HG02588 (cell line): Measurements from ENCODE around the gene ZBTB44.
"Not testable (repeated sequence)": the region's sequence is repeated elsewhere in the genome, so short reads cannot be mapped to it uniquely, and the experiment has no call there.

Experiments
- ATAC-seq: cut with Tn5 transposase; IDR thresholded peaks from one replicate; pipeline ENCODE4 v1.9.1; 2021; ENCODE audit warnings: mild to moderate bottlenecking, moderate library complexity; ENCODE audit not compliant: unreplicated experiment

ZBTB44 gene

GRCh38 chr11:130251763-130252162 lies 63.0 kb downstream of the ZBTB44 start:
- ATAC-seq: not testable (repeated sequence)

- not testable (repeated sequence) for ATAC-seq
These were observed 64.8 kb downstream of the ZBTB44 start for GRCh38 chr11:130249929-130250328.

GRCh38 chr11:130249371-130249770 lies 65.3 kb downstream of the ZBTB44 start:
- ATAC-seq: no peak

- ATAC-seq: no peak
These were observed 67.4 kb downstream of the ZBTB44 start for GRCh38 chr11:130247319-130247718.

- no peak for ATAC-seq
These were observed 68.0 kb downstream of the ZBTB44 start for GRCh38 chr11:130246738-130247137.

GRCh38 chr11:130246270-130246669 lies 68.4 kb downstream of the ZBTB44 start:
- no peak for ATAC-seq

- ATAC-seq: not testable (repeated sequence)
These were observed 69.3 kb downstream of the ZBTB44 start for GRCh38 chr11:130245375-130245774.

- ATAC-seq: no peak
These were observed 69.9 kb downstream of the ZBTB44 start for GRCh38 chr11:130244848-130245247.

- peak; percentile 69 for ATAC-seq
These were observed 70.9 kb downstream of the ZBTB44 start for GRCh38 chr11:130243816-130244215.

GRCh38 chr11:130241713-130242112 lies 73.0 kb downstream of the ZBTB44 start:
- ATAC-seq: no peak

GRCh38 chr11:130237282-130238006 lies 77.3 kb downstream of the ZBTB44 start:
- ATAC-seq: no peak

GRCh38 chr11:130234315-130234714 lies 80.4 kb downstream of the ZBTB44 start:
- ATAC-seq: no peak

GRCh38 chr11:130233888-130234287 lies 80.8 kb downstream of the ZBTB44 start:
- not testable (repeated sequence) for ATAC-seq

- ATAC-seq: not testable (repeated sequence)
These were observed 81.2 kb downstream of the ZBTB44 start for GRCh38 chr11:130233486-130233885.

- ATAC-seq: no peak
These were observed 87.3 kb downstream of the ZBTB44 start for GRCh38 chr11:130227373-130227772.

- ATAC-seq: no peak
These were observed 91.3 kb downstream of the ZBTB44 start for GRCh38 chr11:130223291-130223971.

GRCh38 chr11:130220311-130221035 lies 94.2 kb downstream of the ZBTB44 start:
- no peak for ATAC-seq

- ATAC-seq: no peak
These were observed 95.6 kb downstream of the ZBTB44 start for GRCh38 chr11:130219148-130219547.

- ATAC-seq: no peak
These were observed 96.1 kb downstream of the ZBTB44 start for GRCh38 chr11:130218501-130219070.

GRCh38 chr11:130217133-130218031 lies 97.3 kb downstream of the ZBTB44 start:
- no peak for ATAC-seq
